ENCODE measurements around the gene PPP1R13B. TPM values are rescaled to one million over a fixed set of nuclear protein-coding genes. Genes with fewer than 3 reads are reported as not detected.

The PPP1R13B gene
- total RNA-seq, 1 donor from 2014 or later, result 32.7 TPM

DNA sequence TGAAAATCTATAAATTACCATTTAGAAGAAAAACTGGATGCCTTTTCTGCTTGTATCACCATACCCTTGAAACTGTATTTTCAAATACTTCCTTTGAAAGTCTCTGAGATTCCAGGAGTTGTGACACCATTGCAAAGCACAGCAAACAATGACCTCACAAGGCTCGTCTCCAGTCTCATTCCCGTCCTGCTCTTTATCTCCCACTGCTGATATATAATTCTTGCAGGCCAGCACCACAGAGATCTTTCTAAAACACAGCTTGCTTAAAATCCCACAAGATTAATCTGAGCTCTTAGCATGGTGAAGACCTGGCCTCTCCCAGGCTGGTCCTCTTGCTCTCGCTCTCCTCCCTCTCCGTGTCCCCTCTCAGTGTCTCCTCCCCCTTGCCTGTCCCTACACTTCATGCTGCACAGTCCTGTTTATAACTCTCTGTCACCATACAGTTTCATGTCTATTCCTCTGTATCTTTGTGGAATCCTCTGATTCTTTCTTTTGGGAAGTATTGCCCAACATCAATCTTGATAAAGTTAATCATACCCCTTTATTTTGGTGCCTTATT lies 80.0 kb downstream of the PPP1R13B start:
- H3K27ac ChIP-seq, result no peak overlapping the region
- no peaks in the 10 kb centered on the region for H3K4me1 ChIP-seq
- no peak overlapping the region for H3K4me3 ChIP-seq
- no peaks in the 10 kb centered on the region for H3K27me3 ChIP-seq
- H3K9me3 ChIP-seq, result no peaks in the 10 kb centered on the region
- intact Hi-C loops (cut with DNase I), result no loop called here
- peaks cover 0 to 4% of the 10 kb centered on the region in 2 donors for H3K36me3 ChIP-seq
- DNase-seq (ENCODE audit: low spot score in 2 of 2), result no peak
- TF ChIP-seq, protein P1, sequence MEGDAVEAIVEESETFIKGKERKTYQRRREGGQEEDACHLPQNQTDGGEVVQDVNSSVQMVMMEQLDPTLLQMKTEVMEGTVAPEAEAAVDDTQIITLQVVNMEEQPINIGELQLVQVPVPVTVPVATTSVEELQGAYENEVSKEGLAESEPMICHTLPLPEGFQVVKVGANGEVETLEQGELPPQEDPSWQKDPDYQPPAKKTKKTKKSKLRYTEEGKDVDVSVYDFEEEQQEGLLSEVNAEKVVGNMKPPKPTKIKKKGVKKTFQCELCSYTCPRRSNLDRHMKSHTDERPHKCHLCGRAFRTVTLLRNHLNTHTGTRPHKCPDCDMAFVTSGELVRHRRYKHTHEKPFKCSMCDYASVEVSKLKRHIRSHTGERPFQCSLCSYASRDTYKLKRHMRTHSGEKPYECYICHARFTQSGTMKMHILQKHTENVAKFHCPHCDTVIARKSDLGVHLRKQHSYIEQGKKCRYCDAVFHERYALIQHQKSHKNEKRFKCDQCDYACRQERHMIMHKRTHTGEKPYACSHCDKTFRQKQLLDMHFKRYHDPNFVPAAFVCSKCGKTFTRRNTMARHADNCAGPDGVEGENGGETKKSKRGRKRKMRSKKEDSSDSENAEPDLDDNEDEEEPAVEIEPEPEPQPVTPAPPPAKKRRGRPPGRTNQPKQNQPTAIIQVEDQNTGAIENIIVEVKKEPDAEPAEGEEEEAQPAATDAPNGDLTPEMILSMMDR (IDR thresholded peaks at IDR 0.05), result no peak

DNA sequence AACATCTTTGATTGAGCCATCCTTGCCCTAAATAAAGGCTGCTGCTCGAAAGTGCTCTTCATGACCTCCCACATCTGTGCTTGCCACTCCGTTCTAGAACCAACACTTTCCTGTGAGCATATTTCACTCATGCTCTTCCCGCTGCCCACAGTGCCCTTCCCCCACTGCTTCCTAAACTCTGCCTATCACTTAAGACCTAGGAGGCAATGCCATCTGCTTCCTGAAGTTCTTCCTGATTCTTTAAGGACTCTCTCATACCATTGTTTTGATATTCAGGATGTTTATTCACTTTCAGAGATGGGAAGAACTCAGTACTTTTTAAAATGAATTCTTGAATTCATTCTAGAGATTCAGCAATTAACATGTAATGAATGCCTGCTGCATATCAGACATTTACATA lies 81.8 kb downstream of the PPP1R13B start:
- Histone ChIP-seq H3K27me3 (no peaks in the 10 kb centered on the region), H3K4me1 (no peaks in the 10 kb centered on the region), H3K4me3 (no peak overlapping the region), H3K27ac (no peak overlapping the region), H3K36me3 (peaks cover 0 to 4% of the 10 kb centered on the region in 2 donors), H3K9me3 (no peaks in the 10 kb centered on the region)
- intact Hi-C loops (cut with DNase I), result no loop called here
- no peak for DNase-seq (ENCODE audit: low spot score in 2 of 2)
- TF ChIP-seq, protein P1 (IDR thresholded peaks at IDR 0.05), result no peak

- DNase-seq (ENCODE audit: low spot score in 2 of 2), result no peak
- peaks cover 0 to 4% of the 10 kb centered on the region in 2 donors for H3K36me3 ChIP-seq
- TF ChIP-seq, protein P1 (IDR thresholded peaks at IDR 0.05), result no peak
- no peak overlapping the region for H3K27ac ChIP-seq
- no peaks in the 10 kb centered on the region for H3K9me3 ChIP-seq
- no peak overlapping the region for H3K4me3 ChIP-seq
- no peaks in the 10 kb centered on the region for H3K27me3 ChIP-seq
- no peaks in the 10 kb centered on the region for H3K4me1 ChIP-seq
- intact Hi-C loops (cut with DNase I), result no loop called here
These were observed 83.5 kb downstream of the PPP1R13B start for GRCh38 chr14:103763730-103764488.

GRCh38 chr14:103762541-103762940 lies 84.8 kb downstream of the PPP1R13B start:
- Histone ChIP-seq H3K9me3 (no peaks in the 10 kb centered on the region), H3K27ac (no peak overlapping the region), H3K4me1 (no peaks in the 10 kb centered on the region), H3K36me3 (peaks cover 0 to 4% of the 10 kb centered on the region in 2 donors), H3K27me3 (no peaks in the 10 kb centered on the region), H3K4me3 (no peak overlapping the region)
- TF ChIP-seq, protein P1 (IDR thresholded peaks at IDR 0.05), result no peak
- no peak for DNase-seq (ENCODE audit: low spot score in 2 of 2)
- intact Hi-C loops (cut with DNase I), result no loop called here

- Histone ChIP-seq H3K4me1 (no peaks in the 10 kb centered on the region), H3K27ac (no peak overlapping the region), H3K9me3 (no peaks in the 10 kb centered on the region), H3K4me3 (no peak overlapping the region), H3K36me3 (peaks cover 0 to 4% of the 10 kb centered on the region in 2 donors), H3K27me3 (no peaks in the 10 kb centered on the region)
- intact Hi-C loops (cut with DNase I), result no loop called here
- TF ChIP-seq, protein P1 (IDR thresholded peaks at IDR 0.05), result no peak
- DNase-seq (ENCODE audit: low spot score in 2 of 2), result no peak
These were observed 85.3 kb downstream of the PPP1R13B start for GRCh38 chr14:103762036-103762435.

All from ascending aorta (tissue), 2 donors.